HG02970 (cell line): ENCODE measurements around the gene DCDC1.
"Not testable (repeated sequence)": the region's sequence is repeated elsewhere in the genome, so short reads cannot be mapped to it uniquely, and the experiment has no call there.

ENCODE experiments used
- ATAC-seq: cut with Tn5 transposase; IDR thresholded peaks from one replicate; pipeline ENCODE4 v1.9.1; 2021; ENCODE audit warnings: mild to moderate bottlenecking, moderate library complexity, moderate number of reproducible peaks; ENCODE audit not compliant: unreplicated experiment, low FRiP score

DCDC1 gene

GRCh38 chr11:31337806-31338205, 31.7 kb downstream of the DCDC1 start:
- ATAC-seq, result no peak

- ATAC-seq, result no peak
Observed at GRCh38 chr11:31328697-31329096, 40.8 kb downstream of the DCDC1 start.

- ATAC-seq, result no peak
Observed at GRCh38 chr11:31327417-31327816, 42.1 kb downstream of the DCDC1 start.

- ATAC-seq, result no peak
Observed at GRCh38 chr11:31326470-31327148, 42.9 kb downstream of the DCDC1 start.

- no peak for ATAC-seq
Observed at GRCh38 chr11:31325160-31325559, 44.4 kb downstream of the DCDC1 start.

GRCh38 chr11:31323145-31323544, 46.4 kb downstream of the DCDC1 start:
- ATAC-seq, result no peak

- ATAC-seq, result not testable (repeated sequence)
Observed at GRCh38 chr11:31321494-31321893, 48.0 kb downstream of the DCDC1 start.

- no peak for ATAC-seq
Observed at GRCh38 chr11:31303644-31304180, 65.8 kb downstream of the DCDC1 start.

- no peak for ATAC-seq
Observed at GRCh38 chr11:31301549-31302510, 67.7 kb downstream of the DCDC1 start.

GRCh38 chr11:31295308-31295707, 74.2 kb downstream of the DCDC1 start:
- no peak for ATAC-seq

- ATAC-seq, result not testable (repeated sequence)
Observed at GRCh38 chr11:31273527-31273926, 96.0 kb downstream of the DCDC1 start.

GRCh38 chr11:31267720-31268119, 101.8 kb downstream of the DCDC1 start:
- ATAC-seq, result no peak

- no peak for ATAC-seq
Observed at GRCh38 chr11:31264834-31265233, 104.7 kb downstream of the DCDC1 start.

- ATAC-seq, result no peak
Observed at GRCh38 chr11:31262761-31263160, 106.8 kb downstream of the DCDC1 start.

- no peak for ATAC-seq
Observed at GRCh38 chr11:31259797-31260196, 109.7 kb downstream of the DCDC1 start.

GRCh38 chr11:31254415-31254814, 115.1 kb downstream of the DCDC1 start:
- ATAC-seq, result no peak

- ATAC-seq, result no peak
Observed at GRCh38 chr11:31248768-31249167, 120.8 kb downstream of the DCDC1 start.

GRCh38 chr11:31247321-31247720, 122.2 kb downstream of the DCDC1 start:
- no peak for ATAC-seq

GRCh38 chr11:31246451-31247165, 122.9 kb downstream of the DCDC1 start:
- no peak for ATAC-seq

GRCh38 chr11:31243706-31244105, 125.8 kb downstream of the DCDC1 start:
- no peak for ATAC-seq
